Liver (tissue), 9 donors: ENCODE results near the gene TRPM2. TPM values are rescaled to one million over a fixed set of nuclear protein-coding genes. Genes with fewer than 3 reads are reported as not detected.

Experiments
- DNase-seq: peaks from one replicate; pipeline ENCODE4 v3.0.0-alpha.2; 2017; ENCODE audit warnings: low spot score
- H3K27ac ChIP-seq, 2 donors: one replicate each; pipeline ENCODE4 v1.7.0; 2013; ENCODE audit warnings: inconsistent platforms in 2 of 2, low read length in 2 of 2, control low read depth in 1 of 2, low read depth in 1 of 2, mild to moderate bottlenecking in 1 of 2
- H3K27me3 ChIP-seq, 4 donors: one replicate each; pipeline versions ENCODE4 v1.6.1 to v1.7.0; 2013; ENCODE audit warnings: low read length in 3 of 4, inconsistent platforms in 1 of 4, mild to moderate bottlenecking in 1 of 4, moderate library complexity in 1 of 4; ENCODE audit not compliant: control insufficient read depth in 4 of 4, insufficient read depth in 4 of 4
- H3K36me3 ChIP-seq, 4 donors: one replicate each; pipeline versions ENCODE4 v1.6.1 to v1.7.0; 2013; ENCODE audit warnings: low read length in 3 of 4, mild to moderate bottlenecking in 3 of 4, low read depth in 1 of 4, moderate library complexity in 1 of 4; ENCODE audit not compliant: control insufficient read depth in 4 of 4, insufficient read depth in 3 of 4
- H3K4me1 ChIP-seq, 4 donors: one replicate each; pipeline versions ENCODE4 v1.6.1 to v1.7.0; 2013; ENCODE audit warnings: low read length in 3 of 4, mild to moderate bottlenecking in 3 of 4, moderate library complexity in 1 of 4; ENCODE audit not compliant: control insufficient read depth in 4 of 4, insufficient read depth in 4 of 4
- H3K4me3 ChIP-seq, 3 donors: one replicate each; pipeline versions ENCODE4 v1.6.1 to v1.7.0; 2013; ENCODE audit warnings: low read length in 3 of 3, control low read depth in 1 of 3, low read depth in 1 of 3, mild to moderate bottlenecking in 1 of 3
- H3K9ac ChIP-seq, 2 donors: one replicate each; pipeline ENCODE4 v1.7.0; 2013; ENCODE audit warnings: low read length in 2 of 2, mild to moderate bottlenecking in 2 of 2, moderate library complexity in 2 of 2, control low read depth in 1 of 2, low read depth in 1 of 2
- H3K9me3 ChIP-seq, 4 donors: one replicate each; pipeline versions ENCODE4 v1.6.1 to v1.7.0; 2013; ENCODE audit warnings: low read length in 3 of 4; ENCODE audit not compliant: control insufficient read depth in 4 of 4
- ATF3 ChIP-seq: IDR thresholded peaks from 2 replicates; pipeline ENCODE4 v1.6.1; 2016; ENCODE audit warnings: antibody characterized with exemption
- EGR1 ChIP-seq, 2 donors: IDR thresholded peaks; 2 replicates each; pipeline ENCODE4 v1.6.1; 2016 to 2018; ENCODE audit warnings: antibody characterized with exemption in 2 of 2, low read depth in 2 of 2
- FOXA1 ChIP-seq: IDR thresholded peaks from 2 replicates; pipeline ENCODE4 v1.6.1; 2016; ENCODE audit warnings: antibody characterized with exemption
- FOXA2 ChIP-seq: IDR thresholded peaks from 2 replicates; pipeline ENCODE4 v1.6.1; 2016; ENCODE audit warnings: antibody characterized with exemption
- GABPA ChIP-seq, 2 donors: IDR thresholded peaks in 1 of 2; conservative IDR thresholded peaks in 1 of 2; 2 replicates each; pipeline ENCODE4 v1.6.1; 2016; ENCODE audit warnings: antibody characterized with exemption in 2 of 2, mild to moderate bottlenecking in 1 of 2, moderate library complexity in 1 of 2
- HNF4A ChIP-seq, 2 donors: conservative IDR thresholded peaks; 2 replicates each; pipeline ENCODE4 v1.6.1; 2016; ENCODE audit warnings: antibody characterized with exemption in 2 of 2, mild to moderate bottlenecking in 2 of 2
- HNF4G ChIP-seq: IDR thresholded peaks from 2 replicates; pipeline ENCODE4 v1.6.1; 2016; ENCODE audit warnings: antibody characterized with exemption
- JUND ChIP-seq, 2 donors: IDR thresholded peaks; 2 replicates each; pipeline ENCODE4 v1.6.1; 2016; ENCODE audit warnings: antibody characterized with exemption in 2 of 2
- MAX ChIP-seq: IDR thresholded peaks from 2 replicates; pipeline ENCODE4 v1.6.1; 2016; ENCODE audit warnings: antibody characterized with exemption
- NR2F2 ChIP-seq: IDR thresholded peaks from 2 replicates; pipeline ENCODE4 v1.6.1; 2016; ENCODE audit warnings: antibody characterized with exemption
- RAD21 ChIP-seq, 2 donors: IDR thresholded peaks; 2 replicates each; pipeline ENCODE4 v1.6.1; 2016; ENCODE audit warnings: antibody characterized with exemption in 2 of 2, mild to moderate bottlenecking in 2 of 2
- REST ChIP-seq: IDR thresholded peaks from 2 replicates; pipeline ENCODE4 v1.6.1; 2016; ENCODE audit warnings: antibody characterized with exemption, mild to moderate bottlenecking
- RXRA ChIP-seq, 2 donors: IDR thresholded peaks; 2 replicates each; pipeline ENCODE4 v1.6.1; 2017 to 2018; ENCODE audit warnings: antibody characterized with exemption in 2 of 2, mild to moderate bottlenecking in 1 of 2
- SP1 ChIP-seq: IDR thresholded peaks from 2 replicates; pipeline ENCODE4 v1.6.1; 2018; ENCODE audit warnings: antibody characterized with exemption, mild to moderate bottlenecking
- TAF1 ChIP-seq: conservative IDR thresholded peaks from 2 replicates; pipeline ENCODE4 v1.6.1; 2016; ENCODE audit warnings: antibody characterized with exemption, mild to moderate bottlenecking
- YY1 ChIP-seq: IDR thresholded peaks from 2 replicates; pipeline ENCODE4 v1.6.1; 2016; ENCODE audit warnings: antibody characterized with exemption, mild to moderate bottlenecking
- WGBS: extraction: QIAGEN DNeasy Blood & Tissue Kit; methylation state at CpG from one replicate; pipeline ENCODE4 v1.1.7; 2013; 5-methylcytosine and 5-hydroxymethylcytosine counted together
- polyA plus RNA-seq, 2 donors: library from polyadenylated mRNA; stranded (reverse) in 1 of 2; unstranded in 1 of 2; fragments of 200-250 nt in 1 of 2; fragments of >200 nt in 1 of 2; fragmentation: Nextera tagmentation in 1 of 2; extraction: Ambion mirVana in 1 of 2; gene quantifications; one replicate each; pipeline versions ENCODE4 v1.2.1 to v1.2.3, GENCODE V29; 2013 to 2015
- total RNA-seq, 2 donors: library from RNA; depleted of rRNA; stranded (reverse); fragments of >200 nt; gene quantifications; one replicate each; pipeline ENCODE4 v1.2.3, GENCODE V29; 2014
- TF ChIP-seq, protein P1 (sequence below): IDR thresholded peaks from 2 replicates; pipeline ENCODE4 v1.6.1; 2016; ENCODE audit warnings: antibody characterized with exemption
- TF ChIP-seq, protein P2 (sequence below): fragments of 150-350 bp; IDR thresholded peaks from 2 replicates; pipeline ENCODE4 v1.5.1; 2017; ENCODE audit warnings: improper control_type of control experiment, low read depth, low read length; ENCODE audit not compliant: missing input control
- donor health status: healthy.
- donor health status: healthy.
- donor health status: healthy.
- donor health status: healthy.
- donor health status: healthy.

Gene TRPM2
- total and polyA plus RNA-seq, 4 donors, result 0.43 to 1.3 (median 0.63) TPM

DNA sequence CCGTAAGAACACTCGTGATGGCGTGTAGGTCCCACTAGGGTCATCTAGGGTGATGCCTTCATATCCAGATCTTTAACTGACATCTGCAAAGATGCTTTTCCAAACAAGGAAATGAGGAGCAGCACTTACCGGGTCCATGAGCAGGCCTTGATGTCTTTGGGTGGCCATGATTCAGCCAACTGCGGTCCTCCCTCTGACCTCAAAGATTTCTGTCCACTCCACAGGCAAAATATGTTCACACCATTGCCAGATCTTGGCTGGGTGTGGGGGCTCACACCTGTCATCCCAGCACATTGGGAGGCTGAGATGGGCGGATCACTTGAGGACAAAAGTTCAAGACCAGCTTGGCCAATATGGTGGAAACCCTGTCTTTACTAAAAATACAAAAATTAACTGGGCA, 18.2 kb downstream of the TRPM2 start:
- WGBS, result 95% methylated on average over 6 of the region's 6 CpGs
- Histone ChIP-seq H3K9me3 (no peaks in the 10 kb centered on the region), H3K4me3 (no peak overlapping the region), H3K27me3 (no peaks in the 10 kb centered on the region), H3K27ac (no peak overlapping the region), H3K4me1 (peaks cover 0 to 10% (median 7%) of the 10 kb centered on the region in 4 donors), H3K36me3 (no peaks in the 10 kb centered on the region), H3K9ac (no peak overlapping the region)
- no peak for TF ChIP-seq HNF4G
- TF ChIP-seq FOXA2, result no peak
- no peak for TF ChIP-seq RAD21 (IDR thresholded peaks at IDR 0.05)
- no peak for TF ChIP-seq REST
- TF ChIP-seq, protein P1, sequence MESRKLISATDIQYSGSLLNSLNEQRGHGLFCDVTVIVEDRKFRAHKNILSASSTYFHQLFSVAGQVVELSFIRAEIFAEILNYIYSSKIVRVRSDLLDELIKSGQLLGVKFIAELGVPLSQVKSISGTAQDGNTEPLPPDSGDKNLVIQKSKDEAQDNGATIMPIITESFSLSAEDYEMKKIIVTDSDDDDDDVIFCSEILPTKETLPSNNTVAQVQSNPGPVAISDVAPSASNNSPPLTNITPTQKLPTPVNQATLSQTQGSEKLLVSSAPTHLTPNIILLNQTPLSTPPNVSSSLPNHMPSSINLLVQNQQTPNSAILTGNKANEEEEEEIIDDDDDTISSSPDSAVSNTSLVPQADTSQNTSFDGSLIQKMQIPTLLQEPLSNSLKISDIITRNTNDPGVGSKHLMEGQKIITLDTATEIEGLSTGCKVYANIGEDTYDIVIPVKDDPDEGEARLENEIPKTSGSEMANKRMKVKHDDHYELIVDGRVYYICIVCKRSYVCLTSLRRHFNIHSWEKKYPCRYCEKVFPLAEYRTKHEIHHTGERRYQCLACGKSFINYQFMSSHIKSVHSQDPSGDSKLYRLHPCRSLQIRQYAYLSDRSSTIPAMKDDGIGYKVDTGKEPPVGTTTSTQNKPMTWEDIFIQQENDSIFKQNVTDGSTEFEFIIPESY, result no peak
- TF ChIP-seq GABPA (IDR thresholded peaks at IDR 0.05 in 1 of 2, conservative IDR thresholded peaks at IDR 0.05 in 1 of 2), result no peak
- TF ChIP-seq FOXA1, result no peak
- TF ChIP-seq ATF3, result no peak
- TF ChIP-seq RXRA (IDR thresholded peaks at IDR 0.05), result no peak
- no peak for TF ChIP-seq YY1
- TF ChIP-seq TAF1, result no peak
- TF ChIP-seq EGR1 (IDR thresholded peaks at IDR 0.05; ENCODE audit: low read depth in 2 of 2), result no peak
- no peak for TF ChIP-seq HNF4A (conservative IDR thresholded peaks at IDR 0.05)
- no peak for TF ChIP-seq MAX
- no peak for TF ChIP-seq NR2F2
- TF ChIP-seq, protein P2, sequence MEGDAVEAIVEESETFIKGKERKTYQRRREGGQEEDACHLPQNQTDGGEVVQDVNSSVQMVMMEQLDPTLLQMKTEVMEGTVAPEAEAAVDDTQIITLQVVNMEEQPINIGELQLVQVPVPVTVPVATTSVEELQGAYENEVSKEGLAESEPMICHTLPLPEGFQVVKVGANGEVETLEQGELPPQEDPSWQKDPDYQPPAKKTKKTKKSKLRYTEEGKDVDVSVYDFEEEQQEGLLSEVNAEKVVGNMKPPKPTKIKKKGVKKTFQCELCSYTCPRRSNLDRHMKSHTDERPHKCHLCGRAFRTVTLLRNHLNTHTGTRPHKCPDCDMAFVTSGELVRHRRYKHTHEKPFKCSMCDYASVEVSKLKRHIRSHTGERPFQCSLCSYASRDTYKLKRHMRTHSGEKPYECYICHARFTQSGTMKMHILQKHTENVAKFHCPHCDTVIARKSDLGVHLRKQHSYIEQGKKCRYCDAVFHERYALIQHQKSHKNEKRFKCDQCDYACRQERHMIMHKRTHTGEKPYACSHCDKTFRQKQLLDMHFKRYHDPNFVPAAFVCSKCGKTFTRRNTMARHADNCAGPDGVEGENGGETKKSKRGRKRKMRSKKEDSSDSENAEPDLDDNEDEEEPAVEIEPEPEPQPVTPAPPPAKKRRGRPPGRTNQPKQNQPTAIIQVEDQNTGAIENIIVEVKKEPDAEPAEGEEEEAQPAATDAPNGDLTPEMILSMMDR, result no peak
- no peak for TF ChIP-seq SP1
- TF ChIP-seq JUND (IDR thresholded peaks at IDR 0.05), result no peak
- no peak for DNase-seq

- H3K4me1 ChIP-seq, result peaks cover 0 to 10% (median 7%) of the 10 kb centered on the region in 4 donors
- no peaks in the 10 kb centered on the region for H3K27me3 ChIP-seq
- no peaks in the 10 kb centered on the region for H3K36me3 ChIP-seq
- H3K4me3 ChIP-seq, result no peak overlapping the region
- H3K9ac ChIP-seq, result no peak overlapping the region
- H3K27ac ChIP-seq, result no peak overlapping the region
- H3K9me3 ChIP-seq, result no peaks in the 10 kb centered on the region
- WGBS, result 82% methylated on average over 8 of the region's 8 CpGs
- no peak for DNase-seq
- no peak for TF ChIP-seq MAX
- TF ChIP-seq, protein P1, result no peak
- TF ChIP-seq, protein P2, result no peak
- TF ChIP-seq FOXA2, result no peak
- TF ChIP-seq JUND (IDR thresholded peaks at IDR 0.05), result no peak
- no peak for TF ChIP-seq RXRA (IDR thresholded peaks at IDR 0.05)
- TF ChIP-seq YY1, result no peak
- no peak for TF ChIP-seq GABPA (IDR thresholded peaks at IDR 0.05 in 1 of 2, conservative IDR thresholded peaks at IDR 0.05 in 1 of 2)
- TF ChIP-seq FOXA1, result no peak
Observed at GRCh38 chr21:44372616-44373015, 19.2 kb downstream of the TRPM2 start.
